Posterior vena cava (tissue), 2 donors: Measurements from ENCODE around the gene GBE1. TPM values are rescaled to one million over a fixed set of nuclear protein-coding genes. Genes with fewer than 3 reads are reported as not detected.
"Not testable (repeated sequence)": the region's sequence is repeated elsewhere in the genome, so short reads cannot be mapped to it uniquely, and the experiment has no call there.

Experiments used
- DNase-seq: peaks from one replicate; pipeline ENCODE4 v3.0.0-alpha.2; 2020; ENCODE audit warnings: low spot score
- intact Hi-C, 2 donors: fragments of 100-400 bp; cut with DNase I; formaldehyde crosslinking; loops; one replicate each; pipeline versions ENCODE4 v1.14.1 to v1.14.2; 2022 to 2023
- total RNA-seq, 2 donors: library from RNA; stranded (reverse); fragmentation: NEBNext Ultra II Directional; extraction: Animal tissue kit (Norgen Biotek cat#: 25700); gene quantifications; one replicate each; pipeline ENCODE4 v1.2.1, GENCODE V29; 2021
- donor health status: DM: yes; HTN: yes; CAD: no.
- donor health status: DM: yes; HTN: yes; CAD: no.

The GBE1 gene
- total RNA-seq, 2 donors from 2014 or later = 39.3 to 71.4 TPM

GRCh38 chr3:81496407-81497104 lies 264.9 kb downstream of the GBE1 start:
- intact Hi-C loops = no loop called here
- DNase-seq = no peak

GRCh38 chr3:81492471-81492870 lies 269.0 kb downstream of the GBE1 start:
- DNase-seq, intact Hi-C loops: not testable (repeated sequence)

GRCh38 chr3:81492040-81492439 lies 269.4 kb downstream of the GBE1 start:
- DNase-seq = no peak
- intact Hi-C loops = no loop called here

- intact Hi-C loops = no loop called here
- DNase-seq = peak; percentile 78
Measured at GRCh38 chr3:81490541-81491288, 270.7 kb downstream of the GBE1 start.

GRCh38 chr3:81485444-81485865 lies 276.0 kb downstream of the GBE1 start:
- intact Hi-C loops = no loop called here
- no peak for DNase-seq

- intact Hi-C loops = no loop called here
Measured at GRCh38 chr3:81484520-81484919, 276.9 kb downstream of the GBE1 start.

GRCh38 chr3:81483046-81483445 lies 278.4 kb downstream of the GBE1 start:
- no peak for DNase-seq
- intact Hi-C loops = no loop called here

More at GRCh38 chr3:81484520-81484919, 276.9 kb downstream of the GBE1 start:
- DNase-seq = no peak

GRCh38 chr3:81477740-81478139 lies 283.7 kb downstream of the GBE1 start:
- intact Hi-C loops = no loop called here
- no peak for DNase-seq

GRCh38 chr3:81476692-81477091 lies 284.8 kb downstream of the GBE1 start:
- intact Hi-C loops = no loop called here
- DNase-seq = no peak

- no peak for DNase-seq
- intact Hi-C loops = no loop called here
Measured at GRCh38 chr3:81472600-81473362, 288.7 kb downstream of the GBE1 start.

GRCh38 chr3:81470524-81471278 lies 290.7 kb downstream of the GBE1 start:
- intact Hi-C loops = no loop called here
- no peak for DNase-seq

GRCh38 chr3:81468391-81468790 lies 293.1 kb downstream of the GBE1 start:
- intact Hi-C loops = no loop called here
- no peak for DNase-seq

- intact Hi-C loops = no loop called here
- DNase-seq = no peak
Measured at GRCh38 chr3:81466201-81466560, 295.3 kb downstream of the GBE1 start.

- intact Hi-C loops = no loop called here
- DNase-seq = no peak
Measured at GRCh38 chr3:81465510-81466200, 295.8 kb downstream of the GBE1 start.

- intact Hi-C loops = no loop called here
- DNase-seq = no peak
Measured at GRCh38 chr3:81463781-81464180, 297.7 kb downstream of the GBE1 start.

- no peak for DNase-seq
- intact Hi-C loops = no loop called here
Measured at GRCh38 chr3:81462921-81463320, 298.5 kb downstream of the GBE1 start.

- intact Hi-C loops = no loop called here
- no peak for DNase-seq
Measured at GRCh38 chr3:81459733-81460132, 301.7 kb downstream of the GBE1 start.

- intact Hi-C loops = no loop called here
Measured at GRCh38 chr3:81452418-81452817, 309.0 kb downstream of the GBE1 start.

GRCh38 chr3:81451611-81452010 lies 309.8 kb downstream of the GBE1 start:
- DNase-seq = no peak
- intact Hi-C loops = no loop called here

More at GRCh38 chr3:81452418-81452817, 309.0 kb downstream of the GBE1 start:
- no peak for DNase-seq
